GM12878 (cell line): Measurements from ENCODE around the gene GPR141. TPM values are rescaled to one million over a fixed set of nuclear protein-coding genes. Genes with fewer than 3 reads are reported as not detected.
A peak's percentile ranks its signal among the peaks of the same experiment; 100 is the strongest.

Source experiments
- ASH2L ChIP-seq: fragments of 300-600, 200-600 bp; sonication (generic); IDR thresholded peaks from 2 replicates; pipeline ENCODE4 v1.6.1; 2017; ENCODE audit warnings: low read depth, mild to moderate bottlenecking, borderline replicate concordance
- ATF7 ChIP-seq: fragments of 450-650 bp; IDR thresholded peaks from 2 replicates; pipeline ENCODE4 v1.6.1; 2016; ENCODE audit warnings: low read depth, mild to moderate bottlenecking
- CREB1 ChIP-seq: IDR thresholded peaks from 2 replicates; pipeline ENCODE4 v1.6.1; 2012; ENCODE audit warnings: low read depth, mild to moderate bottlenecking, inconsistent platforms
- EED ChIP-seq: sonication (generic); IDR thresholded peaks from 2 replicates; pipeline ENCODE4 v1.6.1; 2016; ENCODE audit warnings: antibody characterized with exemption, low read depth
- FOXK2 ChIP-seq: fragments of 450-650 bp; IDR thresholded peaks from 2 replicates; pipeline ENCODE4 v1.6.1; 2017; ENCODE audit warnings: mild to moderate bottlenecking, moderate library complexity
- GABPA ChIP-seq: IDR thresholded peaks from 2 replicates; pipeline ENCODE4 v1.6.1; 2014; ENCODE audit warnings: antibody characterized with exemption, low read depth, mild to moderate bottlenecking, inconsistent platforms
- KDM1A ChIP-seq: fragments of 200-600 bp; sonication (generic); IDR thresholded peaks from 2 replicates; pipeline ENCODE4 v1.6.1; 2016; ENCODE audit warnings: borderline replicate concordance
- LARP7 ChIP-seq: fragments of 450-650 bp; IDR thresholded peaks from 2 replicates; pipeline ENCODE4 v1.6.1; 2017; ENCODE audit warnings: mild to moderate bottlenecking
- MTA3 ChIP-seq: IDR thresholded peaks from 2 replicates; pipeline ENCODE4 v1.6.1; 2012; ENCODE audit warnings: low read length, inconsistent platforms, borderline replicate concordance
- NR2F1 ChIP-seq: fragments of 450-650 bp; conservative IDR thresholded peaks from 2 replicates; pipeline ENCODE4 v1.6.1; 2017; ENCODE audit warnings: mild to moderate bottlenecking
- NRF1 ChIP-seq: conservative IDR thresholded peaks from 2 replicates; pipeline ENCODE4 v1.6.1; 2011; ENCODE audit warnings: mild to moderate bottlenecking, low read depth, low read length, improper control_type of control experiment
- PML ChIP-seq: IDR thresholded peaks from 2 replicates; pipeline ENCODE4 v1.6.1; 2012; ENCODE audit warnings: low read length, inconsistent platforms
- POLR2AphosphoS5 ChIP-seq: IDR thresholded peaks from 2 replicates; pipeline ENCODE4 v1.6.1; 2011; ENCODE audit warnings: mild to moderate bottlenecking, low read length, inconsistent platforms
- RAD21 ChIP-seq: IDR thresholded peaks from 2 replicates; pipeline ENCODE4 v1.6.1; 2011; ENCODE audit warnings: mild to moderate bottlenecking, low read depth, low read length, moderate library complexity; ENCODE audit not compliant: insufficient read depth
- RELA ChIP-seq: fragments of 450-650 bp; IDR thresholded peaks from 2 replicates; pipeline ENCODE4 v1.8.0; 2014; ENCODE audit warnings: borderline replicate concordance; ENCODE audit not compliant: partially characterized antibody
- polyA plus RNA-seq, 11 experiments: library from polyadenylated mRNA; depleted of rRNA in 4 of 11; unstranded in 6 of 11; stranded (reverse) in 5 of 11; fragments of >200 nt; fragmentation: Nextera tagmentation in 4 of 11; fragmentation: Illumina TruSeq in 1 of 11; extraction: Ambion mirVana in 4 of 11; extraction: Trizol in 1 of 11; gene quantifications; 1 replicate in 1 of 11; 2 replicates in 10 of 11; pipeline versions ENCODE4 v1.2.1 to v1.2.3, GENCODE V29; 2011 to 2016; ENCODE audit warnings: inconsistent platforms in 2 of 11, missing spikeins in 2 of 11, low read depth in 1 of 11
- total RNA-seq, 4 experiments: library from RNA; depleted of rRNA in 3 of 4; stranded (reverse); fragments of >200 nt in 3 of 4; fragmentation: Illumina TruSeq in 1 of 4; extraction: Trizol in 1 of 4; gene quantifications; 2 replicates each; pipeline versions ENCODE4 v1.2.1 to v1.2.3, GENCODE V29; 2013 to 2021
- TF ChIP-seq, protein P1 (sequence below): IDR thresholded peaks from 2 replicates; pipeline ENCODE4 v1.6.1; 2012; ENCODE audit warnings: low read depth, low read length, improper control_type of control experiment
- TF ChIP-seq, protein P2 (sequence below): IDR thresholded peaks from 2 replicates; pipeline ENCODE4 v1.6.1; 2011; ENCODE audit warnings: mild to moderate bottlenecking, low read depth, low read length, moderate library complexity; ENCODE audit not compliant: insufficient replicate concordance
- TF ChIP-seq, protein P3 (sequence below): fragments of 450-650 bp; IDR thresholded peaks from 2 replicates; pipeline ENCODE4 v1.6.1; 2016; ENCODE audit warnings: mild to moderate bottlenecking, moderate library complexity, borderline replicate concordance
- TF ChIP-seq, protein P4 (sequence below): fragments of 450-650 bp; IDR thresholded peaks from 2 replicates; pipeline ENCODE4 v1.6.1; 2018; ENCODE audit warnings: borderline replicate concordance, mild to moderate bottlenecking; ENCODE audit not compliant: partially characterized antibody
- TF ChIP-seq, protein P5 (sequence below): IDR thresholded peaks from 2 replicates; pipeline ENCODE4 v1.6.1; 2011; ENCODE audit warnings: low read depth, low read length, improper control_type of control experiment, borderline replicate concordance

The GPR141 gene
- total and polyA plus RNA-seq, 10 of the 15 experiments (the other 5 are each of a cell fraction or from before 2014, with no cell fraction given), result 0.56 to 3.9 (median 1.2) TPM

DNA sequence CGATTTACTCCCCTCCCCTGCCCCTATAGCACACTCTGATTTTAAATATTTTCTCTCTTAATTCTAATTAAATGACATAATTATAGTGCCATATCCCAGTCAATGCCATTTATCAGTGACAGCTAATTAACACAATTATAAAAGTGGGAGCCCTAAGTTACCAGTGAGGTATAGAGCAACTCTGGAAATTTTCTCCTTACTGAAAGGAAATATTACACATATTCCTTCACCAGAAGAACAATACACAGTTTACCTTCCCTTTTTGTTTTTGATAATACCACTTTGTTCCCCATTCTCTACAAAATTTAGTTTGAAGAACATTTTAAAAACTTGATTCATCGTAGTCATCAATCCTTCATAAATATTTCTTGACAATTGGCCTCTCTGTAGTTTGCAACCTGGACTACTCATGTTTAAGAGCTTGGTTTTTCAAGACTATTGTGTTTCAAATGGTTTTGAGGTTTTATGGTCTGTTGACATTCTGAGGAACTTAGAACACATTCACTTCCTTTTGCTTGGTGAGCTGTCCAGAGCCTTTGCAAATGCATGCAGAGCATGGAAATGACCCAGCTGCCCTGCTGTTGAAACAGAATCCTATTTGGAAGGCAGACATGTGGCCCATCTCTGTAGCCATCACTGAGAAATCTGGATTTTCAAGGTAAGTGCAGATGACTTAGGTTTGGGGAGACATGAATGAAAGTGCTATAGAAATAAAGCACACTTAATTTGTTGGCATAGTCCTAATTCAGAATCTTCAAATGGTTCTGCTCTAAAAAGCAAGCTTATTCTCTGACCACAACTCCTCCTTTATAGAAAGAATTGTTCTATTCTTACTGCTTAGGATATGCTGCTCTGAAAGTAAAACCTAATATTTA lies at the start of gene GPR141 (continued):
- no peak for TF ChIP-seq LARP7
- TF ChIP-seq ASH2L, result no peak
- peak; percentile 7; the same call in 1 of the 2 replicates for TF ChIP-seq RAD21
- peak; percentile 49; the same call in 1 of the 2 replicates for TF ChIP-seq MTA3
- TF ChIP-seq EED, result peak; percentile 94
- TF ChIP-seq CREB1, result no peak
- TF ChIP-seq NRF1, result no peak
- TF ChIP-seq POLR2AphosphoS5, result no peak
- no peak for TF ChIP-seq KDM1A
- TF ChIP-seq, protein P1, sequence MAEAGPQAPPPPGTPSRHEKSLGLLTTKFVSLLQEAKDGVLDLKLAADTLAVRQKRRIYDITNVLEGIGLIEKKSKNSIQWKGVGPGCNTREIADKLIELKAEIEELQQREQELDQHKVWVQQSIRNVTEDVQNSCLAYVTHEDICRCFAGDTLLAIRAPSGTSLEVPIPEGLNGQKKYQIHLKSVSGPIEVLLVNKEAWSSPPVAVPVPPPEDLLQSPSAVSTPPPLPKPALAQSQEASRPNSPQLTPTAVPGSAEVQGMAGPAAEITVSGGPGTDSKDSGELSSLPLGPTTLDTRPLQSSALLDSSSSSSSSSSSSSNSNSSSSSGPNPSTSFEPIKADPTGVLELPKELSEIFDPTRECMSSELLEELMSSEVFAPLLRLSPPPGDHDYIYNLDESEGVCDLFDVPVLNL, result no peak
- peak; percentile 55; the same call in 1 of the 2 replicates for TF ChIP-seq NR2F1
- TF ChIP-seq ATF7, result no peak; the same call in 1 of the 2 replicates
- no peak for TF ChIP-seq GABPA
- TF ChIP-seq FOXK2, result no peak
- TF ChIP-seq RELA, result no peak
- TF ChIP-seq, protein P2, sequence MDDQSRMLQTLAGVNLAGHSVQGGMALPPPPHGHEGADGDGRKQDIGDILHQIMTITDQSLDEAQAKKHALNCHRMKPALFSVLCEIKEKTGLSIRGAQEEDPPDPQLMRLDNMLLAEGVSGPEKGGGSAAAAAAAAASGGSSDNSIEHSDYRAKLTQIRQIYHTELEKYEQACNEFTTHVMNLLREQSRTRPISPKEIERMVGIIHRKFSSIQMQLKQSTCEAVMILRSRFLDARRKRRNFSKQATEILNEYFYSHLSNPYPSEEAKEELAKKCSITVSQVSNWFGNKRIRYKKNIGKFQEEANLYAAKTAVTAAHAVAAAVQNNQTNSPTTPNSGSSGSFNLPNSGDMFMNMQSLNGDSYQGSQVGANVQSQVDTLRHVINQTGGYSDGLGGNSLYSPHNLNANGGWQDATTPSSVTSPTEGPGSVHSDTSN, result peak; percentile 58
- peak; percentile 41; the same call in 1 of the 2 replicates for TF ChIP-seq PML
- TF ChIP-seq, protein P3, sequence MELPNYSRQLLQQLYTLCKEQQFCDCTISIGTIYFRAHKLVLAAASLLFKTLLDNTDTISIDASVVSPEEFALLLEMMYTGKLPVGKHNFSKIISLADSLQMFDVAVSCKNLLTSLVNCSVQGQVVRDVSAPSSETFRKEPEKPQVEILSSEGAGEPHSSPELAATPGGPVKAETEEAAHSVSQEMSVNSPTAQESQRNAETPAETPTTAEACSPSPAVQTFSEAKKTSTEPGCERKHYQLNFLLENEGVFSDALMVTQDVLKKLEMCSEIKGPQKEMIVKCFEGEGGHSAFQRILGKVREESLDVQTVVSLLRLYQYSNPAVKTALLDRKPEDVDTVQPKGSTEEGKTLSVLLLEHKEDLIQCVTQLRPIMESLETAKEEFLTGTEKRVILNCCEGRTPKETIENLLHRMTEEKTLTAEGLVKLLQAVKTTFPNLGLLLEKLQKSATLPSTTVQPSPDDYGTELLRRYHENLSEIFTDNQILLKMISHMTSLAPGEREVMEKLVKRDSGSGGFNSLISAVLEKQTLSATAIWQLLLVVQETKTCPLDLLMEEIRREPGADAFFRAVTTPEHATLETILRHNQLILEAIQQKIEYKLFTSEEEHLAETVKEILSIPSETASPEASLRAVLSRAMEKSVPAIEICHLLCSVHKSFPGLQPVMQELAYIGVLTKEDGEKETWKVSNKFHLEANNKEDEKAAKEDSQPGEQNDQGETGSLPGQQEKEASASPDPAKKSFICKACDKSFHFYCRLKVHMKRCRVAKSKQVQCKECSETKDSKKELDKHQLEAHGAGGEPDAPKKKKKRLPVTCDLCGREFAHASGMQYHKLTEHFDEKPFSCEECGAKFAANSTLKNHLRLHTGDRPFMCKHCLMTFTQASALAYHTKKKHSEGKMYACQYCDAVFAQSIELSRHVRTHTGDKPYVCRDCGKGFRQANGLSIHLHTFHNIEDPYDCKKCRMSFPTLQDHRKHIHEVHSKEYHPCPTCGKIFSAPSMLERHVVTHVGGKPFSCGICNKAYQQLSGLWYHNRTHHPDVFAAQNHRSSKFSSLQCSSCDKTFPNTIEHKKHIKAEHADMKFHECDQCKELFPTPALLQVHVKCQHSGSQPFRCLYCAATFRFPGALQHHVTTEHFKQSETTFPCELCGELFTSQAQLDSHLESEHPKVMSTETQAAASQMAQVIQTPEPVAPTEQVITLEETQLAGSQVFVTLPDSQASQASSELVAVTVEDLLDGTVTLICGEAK, result no peak
- TF ChIP-seq, protein P4, sequence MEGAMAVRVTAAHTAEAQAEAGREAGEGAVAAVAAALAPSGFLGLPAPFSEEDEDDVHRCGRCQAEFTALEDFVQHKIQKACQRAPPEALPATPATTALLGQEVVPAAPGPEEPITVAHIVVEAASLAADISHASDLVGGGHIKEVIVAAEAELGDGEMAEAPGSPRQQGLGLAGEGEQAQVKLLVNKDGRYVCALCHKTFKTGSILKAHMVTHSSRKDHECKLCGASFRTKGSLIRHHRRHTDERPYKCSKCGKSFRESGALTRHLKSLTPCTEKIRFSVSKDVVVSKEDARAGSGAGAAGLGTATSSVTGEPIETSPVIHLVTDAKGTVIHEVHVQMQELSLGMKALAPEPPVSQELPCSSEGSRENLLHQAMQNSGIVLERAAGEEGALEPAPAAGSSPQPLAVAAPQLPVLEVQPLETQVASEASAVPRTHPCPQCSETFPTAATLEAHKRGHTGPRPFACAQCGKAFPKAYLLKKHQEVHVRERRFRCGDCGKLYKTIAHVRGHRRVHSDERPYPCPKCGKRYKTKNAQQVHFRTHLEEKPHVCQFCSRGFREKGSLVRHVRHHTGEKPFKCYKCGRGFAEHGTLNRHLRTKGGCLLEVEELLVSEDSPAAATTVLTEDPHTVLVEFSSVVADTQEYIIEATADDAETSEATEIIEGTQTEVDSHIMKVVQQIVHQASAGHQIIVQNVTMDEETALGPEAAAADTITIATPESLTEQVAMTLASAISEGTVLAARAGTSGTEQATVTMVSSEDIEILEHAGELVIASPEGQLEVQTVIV, result no peak
- TF ChIP-seq, protein P5, sequence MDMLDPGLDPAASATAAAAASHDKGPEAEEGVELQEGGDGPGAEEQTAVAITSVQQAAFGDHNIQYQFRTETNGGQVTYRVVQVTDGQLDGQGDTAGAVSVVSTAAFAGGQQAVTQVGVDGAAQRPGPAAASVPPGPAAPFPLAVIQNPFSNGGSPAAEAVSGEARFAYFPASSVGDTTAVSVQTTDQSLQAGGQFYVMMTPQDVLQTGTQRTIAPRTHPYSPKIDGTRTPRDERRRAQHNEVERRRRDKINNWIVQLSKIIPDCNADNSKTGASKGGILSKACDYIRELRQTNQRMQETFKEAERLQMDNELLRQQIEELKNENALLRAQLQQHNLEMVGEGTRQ, result no peak
